Nephron progenitor cell (in vitro differentiated cells): ENCODE measurements around the gene USH2A.

Experiments used
- DNase-seq: peaks from one replicate; pipeline ENCODE4 v3.0.0; 2021
- H3K27ac Mint-ChIP-seq: 2 replicates; pipeline ENCODE4 v1.8.0; 2021; ENCODE audit warnings: mild to moderate bottlenecking, moderate library complexity, mixed read lengths
- H3K27me3 Mint-ChIP-seq: 2 replicates; pipeline ENCODE4 v1.8.0; 2021; ENCODE audit warnings: mild to moderate bottlenecking, low read depth, mixed read lengths; ENCODE audit not compliant: poor library complexity
- H3K36me3 Mint-ChIP-seq: 2 replicates; pipeline ENCODE4 v1.8.0; 2021; ENCODE audit warnings: low read depth, mixed read lengths
- H3K4me1 Mint-ChIP-seq: 2 replicates; pipeline ENCODE4 v1.8.0; 2021; ENCODE audit warnings: mixed read lengths
- H3K4me3 Mint-ChIP-seq: 2 replicates; pipeline ENCODE4 v1.8.0; 2021; ENCODE audit warnings: mild to moderate bottlenecking, moderate library complexity, mixed read lengths
- H3K9me3 Mint-ChIP-seq: 2 replicates; pipeline ENCODE4 v1.8.0; 2021; ENCODE audit warnings: mild to moderate bottlenecking, moderate library complexity, mixed read lengths
- TF ChIP-seq, protein P1 (sequence below): fragments of 200-600 bp; sonication (generic); IDR thresholded peaks from 2 replicates; pipeline ENCODE4 v1.5.0; 2021; ENCODE audit warnings: antibody characterized with exemption

USH2A gene

DNA sequence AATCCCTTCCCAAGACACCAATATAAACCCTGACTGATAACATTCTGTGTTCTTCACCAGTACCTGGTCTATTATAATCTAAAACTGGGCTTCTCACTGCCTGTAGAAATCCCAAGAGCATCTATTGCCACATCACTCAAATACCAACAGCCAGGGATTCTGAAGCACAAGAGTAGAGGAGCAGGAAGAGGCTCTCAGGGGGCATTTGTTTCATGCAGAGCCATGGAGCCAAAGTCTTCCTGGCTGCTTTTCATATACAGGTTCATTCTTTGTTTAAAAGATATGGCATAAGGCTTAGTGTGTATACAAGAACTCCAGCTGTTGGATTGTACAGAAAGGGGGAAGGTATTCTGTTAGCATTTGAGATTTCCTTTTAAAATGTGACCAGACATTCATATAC, 38.2 kb upstream of the USH2A start:
- Mint-ChIP-seq H3K4me3 (no peak overlapping the region), H3K9me3 (no peaks in the 10 kb centered on the region), H3K27ac (no peak overlapping the region), H3K36me3 (no peaks in the 10 kb centered on the region), H3K27me3 (no peaks in the 10 kb centered on the region), H3K4me1 (peaks cover 10% of the 10 kb centered on the region)
- DNase-seq: no peak
- TF ChIP-seq, protein P1, sequence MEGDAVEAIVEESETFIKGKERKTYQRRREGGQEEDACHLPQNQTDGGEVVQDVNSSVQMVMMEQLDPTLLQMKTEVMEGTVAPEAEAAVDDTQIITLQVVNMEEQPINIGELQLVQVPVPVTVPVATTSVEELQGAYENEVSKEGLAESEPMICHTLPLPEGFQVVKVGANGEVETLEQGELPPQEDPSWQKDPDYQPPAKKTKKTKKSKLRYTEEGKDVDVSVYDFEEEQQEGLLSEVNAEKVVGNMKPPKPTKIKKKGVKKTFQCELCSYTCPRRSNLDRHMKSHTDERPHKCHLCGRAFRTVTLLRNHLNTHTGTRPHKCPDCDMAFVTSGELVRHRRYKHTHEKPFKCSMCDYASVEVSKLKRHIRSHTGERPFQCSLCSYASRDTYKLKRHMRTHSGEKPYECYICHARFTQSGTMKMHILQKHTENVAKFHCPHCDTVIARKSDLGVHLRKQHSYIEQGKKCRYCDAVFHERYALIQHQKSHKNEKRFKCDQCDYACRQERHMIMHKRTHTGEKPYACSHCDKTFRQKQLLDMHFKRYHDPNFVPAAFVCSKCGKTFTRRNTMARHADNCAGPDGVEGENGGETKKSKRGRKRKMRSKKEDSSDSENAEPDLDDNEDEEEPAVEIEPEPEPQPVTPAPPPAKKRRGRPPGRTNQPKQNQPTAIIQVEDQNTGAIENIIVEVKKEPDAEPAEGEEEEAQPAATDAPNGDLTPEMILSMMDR: no peak

DNA sequence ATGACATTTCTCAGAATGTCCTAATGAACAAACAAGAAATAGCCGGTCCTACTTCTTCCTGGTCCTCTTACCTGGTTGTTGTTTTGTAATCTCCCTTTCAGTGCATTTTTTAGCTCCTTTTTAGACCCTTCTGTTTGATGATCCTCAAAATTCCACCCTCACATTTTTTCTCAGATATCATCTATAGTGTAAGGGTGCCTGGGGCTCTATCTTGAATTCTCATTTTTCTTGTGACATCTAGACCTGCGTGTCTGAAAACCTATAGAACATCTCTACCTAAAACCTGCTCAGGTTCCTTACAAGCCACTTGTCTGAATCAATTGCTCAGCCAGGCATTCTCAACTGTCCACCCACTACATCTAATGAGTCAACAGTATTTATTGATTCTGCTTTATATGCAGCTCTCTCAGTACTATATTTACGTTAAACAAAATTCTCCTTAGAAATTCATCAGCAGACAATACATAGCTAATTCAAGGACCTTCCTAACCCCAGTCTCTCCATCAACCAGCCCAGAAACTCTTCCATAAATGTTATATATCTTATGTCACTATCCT, 36.5 kb upstream of the USH2A start:
- H3K27ac Mint-ChIP-seq: peak overlapping the region; percentile 14
- no peaks in the 10 kb centered on the region for H3K36me3 Mint-ChIP-seq
- no peaks in the 10 kb centered on the region for H3K9me3 Mint-ChIP-seq
- no peaks in the 10 kb centered on the region for H3K27me3 Mint-ChIP-seq
- no peak overlapping the region for H3K4me3 Mint-ChIP-seq
- peaks cover 10% of the 10 kb centered on the region for H3K4me1 Mint-ChIP-seq
- TF ChIP-seq, protein P1: no peak
- no peak for DNase-seq

DNA sequence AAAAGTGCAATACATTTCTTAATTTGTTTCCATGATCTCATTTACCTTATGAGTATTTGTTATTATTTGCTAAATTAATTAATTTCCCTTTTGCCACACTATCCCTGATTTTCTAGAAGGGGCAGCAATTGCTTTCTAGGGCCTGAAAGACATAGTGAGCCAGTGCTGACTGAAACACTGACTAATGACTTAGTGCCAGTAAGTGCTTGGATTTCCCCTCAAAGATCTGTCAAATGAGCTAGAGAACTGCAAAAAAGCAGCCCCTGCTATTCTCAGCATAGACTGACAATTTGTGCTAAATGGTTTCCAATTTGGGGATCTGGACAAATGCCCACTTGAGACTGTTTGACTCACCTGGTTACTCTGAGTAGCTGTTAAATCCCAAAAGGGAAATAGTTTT, 35.6 kb upstream of the USH2A start:
- peaks cover 10% of the 10 kb centered on the region for H3K4me1 Mint-ChIP-seq
- TF ChIP-seq, protein P1: no peak
- no peak for DNase-seq

DNA sequence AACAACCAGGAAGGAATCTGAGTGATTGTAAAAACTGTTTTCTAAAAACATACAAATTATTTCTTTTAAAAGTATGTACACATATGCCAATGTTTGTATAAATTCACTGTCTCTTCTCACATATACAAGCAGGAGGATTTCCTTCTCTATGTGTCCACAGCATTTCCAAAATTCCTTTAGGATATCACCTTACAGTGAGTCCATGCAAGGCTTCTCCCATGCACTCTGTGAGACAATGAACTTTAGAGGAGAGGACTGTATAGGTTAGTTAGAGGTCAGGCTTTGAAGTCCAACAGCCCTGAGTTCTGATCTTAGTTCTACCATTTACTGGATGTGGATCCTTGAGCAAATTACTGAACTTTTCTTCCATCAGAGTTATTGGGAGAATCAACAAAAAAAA, 34.1 kb upstream of the USH2A start:
- Mint-ChIP-seq H3K27me3 (no peaks in the 10 kb centered on the region), H3K27ac (no peak overlapping the region), H3K4me1 (peaks cover 10% of the 10 kb centered on the region), H3K9me3 (no peaks in the 10 kb centered on the region), H3K4me3 (no peak overlapping the region), H3K36me3 (no peaks in the 10 kb centered on the region)
- TF ChIP-seq, protein P1: no peak
- no peak for DNase-seq

More for the DNA sequence above, 35.6 kb upstream of the USH2A start:
- H3K4me3 Mint-ChIP-seq: no peak overlapping the region
- no peaks in the 10 kb centered on the region for H3K27me3 Mint-ChIP-seq
- H3K36me3 Mint-ChIP-seq: no peaks in the 10 kb centered on the region
- no peak overlapping the region for H3K27ac Mint-ChIP-seq
- H3K9me3 Mint-ChIP-seq: no peaks in the 10 kb centered on the region

DNA sequence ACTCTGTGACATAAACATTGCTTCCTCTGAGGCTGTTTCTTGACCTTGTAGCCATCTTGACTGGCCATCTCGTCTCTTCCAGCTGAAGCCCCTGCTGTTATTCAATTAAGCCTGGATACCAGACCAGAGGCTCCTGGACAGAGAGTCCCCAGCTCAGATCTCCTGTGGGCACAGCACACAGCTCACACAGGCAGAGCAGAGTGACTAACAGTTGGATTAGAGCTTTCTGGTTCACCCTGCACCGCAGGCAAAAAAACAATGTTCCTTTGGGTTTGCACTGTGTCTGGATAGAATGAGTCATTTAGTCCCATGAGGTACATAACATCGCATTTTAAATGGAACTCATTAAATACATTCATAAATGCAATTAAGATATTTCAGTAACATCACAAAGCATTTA, 33.4 kb upstream of the USH2A start:
- no peak overlapping the region for H3K4me3 Mint-ChIP-seq
- no peaks in the 10 kb centered on the region for H3K27me3 Mint-ChIP-seq
- no peak for DNase-seq
- H3K27ac Mint-ChIP-seq: peak overlapping the region; percentile 36
- H3K9me3 Mint-ChIP-seq: no peaks in the 10 kb centered on the region
- peaks cover 10% of the 10 kb centered on the region for H3K4me1 Mint-ChIP-seq
- TF ChIP-seq, protein P1: no peak
- no peaks in the 10 kb centered on the region for H3K36me3 Mint-ChIP-seq

DNA sequence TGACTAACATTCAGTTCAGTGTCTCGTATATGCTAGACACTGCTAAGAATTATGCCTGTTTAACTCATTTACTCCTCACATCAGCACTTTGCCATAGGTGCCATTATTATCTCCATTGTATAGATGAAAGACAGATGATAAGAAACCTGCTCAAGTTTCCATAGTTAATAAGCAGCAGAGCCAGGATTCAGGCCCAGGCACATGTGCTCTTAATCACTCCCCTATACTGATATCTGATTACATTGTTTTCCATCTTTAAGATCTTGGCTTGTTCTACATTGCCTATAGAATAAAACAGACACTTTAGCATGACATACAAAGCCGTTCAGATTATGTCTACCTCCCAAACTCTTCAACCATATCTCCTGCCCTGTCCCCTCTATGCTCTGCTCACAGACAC, 30.5 kb upstream of the USH2A start:
- H3K36me3 Mint-ChIP-seq: no peaks in the 10 kb centered on the region
- H3K27ac Mint-ChIP-seq: no peak overlapping the region
- TF ChIP-seq, protein P1: no peak
- H3K4me1 Mint-ChIP-seq: peaks cover 18% of the 10 kb centered on the region
- no peak for DNase-seq
- no peaks in the 10 kb centered on the region for H3K27me3 Mint-ChIP-seq
- H3K4me3 Mint-ChIP-seq: no peak overlapping the region
- H3K9me3 Mint-ChIP-seq: no peaks in the 10 kb centered on the region
